Erythroblast (primary cell): ENCODE results near the gene HSPB1.

Source experiments
- GATA1 ChIP-seq: IDR thresholded peaks from 2 replicates; pipeline ENCODE4 v1.6.1; 2011; ENCODE audit warnings: low read depth, mild to moderate bottlenecking, control low read depth, low read length, moderate library complexity
- POLR2A ChIP-seq: IDR thresholded peaks from 2 replicates; pipeline ENCODE4 v1.6.1; 2011; ENCODE audit warnings: mild to moderate bottlenecking, low read length

GRCh38 chr7:76268376-76268775, 34.1 kb upstream of the HSPB1 start:
- no peak for TF ChIP-seq POLR2A
- no peak for TF ChIP-seq GATA1
